Activated naive CD8-positive, alpha-beta T cell treated with anti-CD3 and anti-CD28 coated beads, Interleukin-2, amount 10 ng/mL, durations not matched to agents 7 days and 5 days (primary cell): ENCODE measurements around the gene LCMT1. TPM values are rescaled to one million over a fixed set of nuclear protein-coding genes. Genes with fewer than 3 reads are reported as not detected.

Experiments
- ATAC-seq: fragments of 150-1000 bp; cut with Tn5 transposase; one replicate; pipeline ENCODE4 v1.10.0; 2021; ENCODE audit warnings: low read depth, moderate library complexity
- POLR2A ChIA-PET: fragments of 350-600 bp; sonication (Branson Sonifier 250); formaldehyde crosslinking; loops from one replicate; lab custom pipeline; 2021; ENCODE audit warnings: antibody characterized with exemption; lab: Charles Lee
- DNase-seq: peaks from one replicate; pipeline ENCODE4 v3.0.0; 2021
- H3K27ac Mint-ChIP-seq: one replicate; pipeline ENCODE4 v1.8.0; 2022; ENCODE audit warnings: mild to moderate bottlenecking, mixed read lengths
- H3K27me3 Mint-ChIP-seq: one replicate; pipeline ENCODE4 v1.8.0; 2022; ENCODE audit warnings: mild to moderate bottlenecking, moderate library complexity, mixed read lengths
- H3K36me3 Mint-ChIP-seq: one replicate; pipeline ENCODE4 v1.8.0; 2021; ENCODE audit warnings: mild to moderate bottlenecking, mixed read lengths
- H3K4me1 Mint-ChIP-seq: one replicate; pipeline ENCODE4 v1.8.0; 2021; ENCODE audit warnings: mixed read lengths
- H3K4me3 Mint-ChIP-seq: one replicate; pipeline ENCODE4 v1.8.0; 2022; ENCODE audit warnings: mild to moderate bottlenecking, moderate library complexity, mixed read lengths
- H3K9me3 Mint-ChIP-seq: one replicate; pipeline ENCODE4 v1.8.0; 2021; ENCODE audit warnings: mixed read lengths
- total RNA-seq, 2 experiments: library from RNA; stranded (reverse); gene quantifications; one replicate each; pipeline ENCODE4 v1.2.3, GENCODE V29; 2021

The LCMT1 gene
- total RNA-seq, 2 experiments from 2014 or later: 37.7 to 42.8 TPM

- ATAC-seq: no peak
- no peak overlapping the region for H3K27ac Mint-ChIP-seq
- no peaks in the 10 kb centered on the region for H3K27me3 Mint-ChIP-seq
Observed at GRCh38 chr16:25080420-25081131, 31.0 kb upstream of the LCMT1 start.

GRCh38 chr16:25081702-25082101 lies 29.8 kb upstream of the LCMT1 start:
- POLR2A ChIA-PET: interaction anchor here (0.7 kb wide), 1 partner anchor 25 kb away, joined by 3 read pairs; no protein-coding TSS in a partner anchor
- H3K9me3 Mint-ChIP-seq: peaks cover 1% of the 10 kb centered on the region
- no peak overlapping the region for H3K4me3 Mint-ChIP-seq
- ATAC-seq: no peak
- no peak for DNase-seq
- H3K36me3 Mint-ChIP-seq: no peaks in the 10 kb centered on the region
- H3K27me3 Mint-ChIP-seq: no peaks in the 10 kb centered on the region
- H3K4me1 Mint-ChIP-seq: peaks cover 3% of the 10 kb centered on the region
- H3K27ac Mint-ChIP-seq: no peak overlapping the region

More at GRCh38 chr16:25080420-25081131, 31.0 kb upstream of the LCMT1 start:
- Mint-ChIP-seq H3K9me3 (peaks cover 1% of the 10 kb centered on the region), H3K4me1 (peaks cover 3% of the 10 kb centered on the region), H3K36me3 (no peaks in the 10 kb centered on the region), H3K4me3 (no peak overlapping the region)
- POLR2A ChIA-PET: interaction anchor here (2.5 kb wide), 1 partner anchor 14 kb away, joined by 7 read pairs; no protein-coding TSS in a partner anchor
- DNase-seq: no peak

GRCh38 chr16:25083065-25083464 lies 28.5 kb upstream of the LCMT1 start:
- H3K4me3 Mint-ChIP-seq: no peak overlapping the region
- no peak for ATAC-seq

DNA sequence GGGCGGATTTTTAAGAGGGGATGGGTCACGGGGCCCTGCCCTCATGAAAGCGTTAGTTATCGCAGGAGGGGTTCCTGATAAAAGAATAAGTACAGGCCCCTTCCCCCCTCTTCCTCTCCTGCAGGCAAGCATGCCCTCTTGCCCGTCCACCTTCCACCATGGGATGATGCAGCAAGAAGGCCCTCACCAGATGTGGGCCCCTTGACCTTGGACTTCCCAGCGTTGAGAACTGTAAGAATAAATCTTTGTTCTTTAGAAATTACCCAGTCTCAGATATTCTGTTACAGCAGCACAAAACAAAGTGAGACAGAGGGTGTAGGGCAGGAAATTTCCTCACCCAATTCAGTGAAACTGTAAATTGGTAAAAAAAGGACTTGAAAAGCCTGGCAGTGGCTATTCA lies 27.8 kb upstream of the LCMT1 start:
- POLR2A ChIA-PET: interaction anchor here (3.0 kb wide), 1 partner anchor 18 kb away, joined by 15 read pairs; no protein-coding TSS in a partner anchor
- H3K36me3 Mint-ChIP-seq: no peaks in the 10 kb centered on the region
- no peaks in the 10 kb centered on the region for H3K9me3 Mint-ChIP-seq
- no peak overlapping the region for H3K27ac Mint-ChIP-seq
- ATAC-seq (no peak), DNase-seq (no peak)
- H3K4me3 Mint-ChIP-seq: no peak overlapping the region
- no peaks in the 10 kb centered on the region for H3K27me3 Mint-ChIP-seq
- peaks cover 3% of the 10 kb centered on the region for H3K4me1 Mint-ChIP-seq

More at GRCh38 chr16:25083065-25083464, 28.5 kb upstream of the LCMT1 start:
- Mint-ChIP-seq H3K27me3 (no peaks in the 10 kb centered on the region), H3K4me1 (peaks cover 3% of the 10 kb centered on the region), H3K9me3 (no peaks in the 10 kb centered on the region), H3K27ac (no peak overlapping the region), H3K36me3 (no peaks in the 10 kb centered on the region)
- DNase-seq: no peak
- POLR2A ChIA-PET: no interaction called here

- DNase-seq (no peak), ATAC-seq (no peak)
- H3K27ac Mint-ChIP-seq: no peak overlapping the region
- no peak overlapping the region for H3K4me3 Mint-ChIP-seq
- H3K4me1 Mint-ChIP-seq: peaks cover under 1% of the 10 kb centered on the region
- no peaks in the 10 kb centered on the region for H3K9me3 Mint-ChIP-seq
- POLR2A ChIA-PET: interaction anchor here (3.0 kb wide), 1 partner anchor 19 kb away, joined by 15 read pairs; no protein-coding TSS in a partner anchor
- H3K27me3 Mint-ChIP-seq: no peaks in the 10 kb centered on the region
- H3K36me3 Mint-ChIP-seq: no peaks in the 10 kb centered on the region
Observed at GRCh38 chr16:25084797-25085196, 26.7 kb upstream of the LCMT1 start.

GRCh38 chr16:25087761-25088160 lies 23.8 kb upstream of the LCMT1 start:
- H3K27ac Mint-ChIP-seq: no peak overlapping the region
- POLR2A ChIA-PET: no interaction called here
- no peak for ATAC-seq
- no peaks in the 10 kb centered on the region for H3K4me1 Mint-ChIP-seq
- peaks cover 2% of the 10 kb centered on the region for H3K36me3 Mint-ChIP-seq
- no peak for DNase-seq
- H3K9me3 Mint-ChIP-seq: no peaks in the 10 kb centered on the region
- no peak overlapping the region for H3K4me3 Mint-ChIP-seq
- H3K27me3 Mint-ChIP-seq: no peaks in the 10 kb centered on the region

GRCh38 chr16:25089351-25089750 lies 22.2 kb upstream of the LCMT1 start:
- no peak for DNase-seq
- ATAC-seq: no peak
- Mint-ChIP-seq H3K36me3 (peaks cover 9% of the 10 kb centered on the region), H3K27me3 (no peaks in the 10 kb centered on the region), H3K9me3 (no peaks in the 10 kb centered on the region), H3K4me3 (no peak overlapping the region), H3K27ac (no peak overlapping the region), H3K4me1 (peaks cover 11% of the 10 kb centered on the region)
- POLR2A ChIA-PET: interaction anchor here (1.6 to 1.7 kb wide), 2 partner anchors 22 to 29 kb away, joined by 5 to 7 read pairs; no protein-coding TSS in a partner anchor

DNA sequence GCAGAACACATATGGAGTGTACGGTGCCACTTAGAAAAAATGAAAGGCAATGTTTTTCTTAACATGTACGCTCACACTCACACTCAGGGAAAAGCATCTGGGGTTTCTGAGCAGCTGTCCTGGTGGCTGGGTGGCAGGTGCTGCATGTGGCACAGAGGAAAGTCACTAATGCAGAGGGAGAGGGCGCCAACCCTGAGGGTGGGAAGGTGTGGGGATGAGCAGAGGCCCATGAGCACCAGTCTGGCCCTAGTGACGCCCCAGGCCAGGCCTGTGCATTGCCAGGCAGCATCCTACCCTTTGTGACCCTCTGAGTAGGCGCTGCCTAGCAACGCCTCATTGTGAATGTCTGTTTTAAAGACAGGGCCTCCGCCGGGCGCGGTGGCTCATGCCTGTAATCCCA lies 19.1 kb upstream of the LCMT1 start:
- ATAC-seq: no peak
- POLR2A ChIA-PET: interaction anchor here (1.5 kb wide), 1 partner anchor 18 kb away, joined by 3 read pairs; no protein-coding TSS in a partner anchor
- H3K27ac Mint-ChIP-seq: peak overlapping the region; percentile 17

GRCh38 chr16:25093208-25094061 lies 18.1 kb upstream of the LCMT1 start:
- H3K27me3 Mint-ChIP-seq: no peaks in the 10 kb centered on the region
- ATAC-seq (peak; percentile 72), DNase-seq (peak; percentile 37)
- peaks cover 14% of the 10 kb centered on the region for H3K4me1 Mint-ChIP-seq
- H3K4me3 Mint-ChIP-seq: peak overlapping the region; percentile 61
- peaks cover 9% of the 10 kb centered on the region for H3K36me3 Mint-ChIP-seq
- no peaks in the 10 kb centered on the region for H3K9me3 Mint-ChIP-seq
- POLR2A ChIA-PET: interaction anchor here (0.9 to 1.9 kb wide), 6 partner anchors 13 to 32 kb away, joined by 3 to 11 read pairs (median 5); partner anchors contain the start of gene LCMT1
- peak overlapping the region; percentile 83 for H3K27ac Mint-ChIP-seq

More for the DNA sequence above, 19.1 kb upstream of the LCMT1 start:
- peaks cover 9% of the 10 kb centered on the region for H3K36me3 Mint-ChIP-seq
- H3K9me3 Mint-ChIP-seq: no peaks in the 10 kb centered on the region
- no peaks in the 10 kb centered on the region for H3K27me3 Mint-ChIP-seq
- peaks cover 14% of the 10 kb centered on the region for H3K4me1 Mint-ChIP-seq
- no peak for DNase-seq
- no peak overlapping the region for H3K4me3 Mint-ChIP-seq

GRCh38 chr16:25094596-25094995 lies 16.9 kb upstream of the LCMT1 start:
- POLR2A ChIA-PET: interaction anchor here (0.9 to 1.9 kb wide), 5 partner anchors 12 to 33 kb away, joined by 3 to 11 read pairs (median 4); partner anchors contain the start of gene LCMT1
- Mint-ChIP-seq H3K27ac (no peak overlapping the region), H3K9me3 (no peaks in the 10 kb centered on the region), H3K27me3 (no peaks in the 10 kb centered on the region), H3K4me3 (no peak overlapping the region), H3K4me1 (peaks cover 15% of the 10 kb centered on the region), H3K36me3 (peaks cover 9% of the 10 kb centered on the region)
- DNase-seq (no peak), ATAC-seq (no peak)

- Mint-ChIP-seq H3K27me3 (no peaks in the 10 kb centered on the region), H3K9me3 (no peaks in the 10 kb centered on the region), H3K36me3 (peaks cover 9% of the 10 kb centered on the region), H3K4me3 (no peak overlapping the region), H3K4me1 (peaks cover 16% of the 10 kb centered on the region), H3K27ac (no peak overlapping the region)
- POLR2A ChIA-PET: no interaction called here
- DNase-seq (no peak), ATAC-seq (no peak)
Observed at GRCh38 chr16:25095636-25096035, 15.9 kb upstream of the LCMT1 start.

- POLR2A ChIA-PET: no interaction called here
Observed at GRCh38 chr16:25097276-25097975, 14.1 kb upstream of the LCMT1 start.

DNA sequence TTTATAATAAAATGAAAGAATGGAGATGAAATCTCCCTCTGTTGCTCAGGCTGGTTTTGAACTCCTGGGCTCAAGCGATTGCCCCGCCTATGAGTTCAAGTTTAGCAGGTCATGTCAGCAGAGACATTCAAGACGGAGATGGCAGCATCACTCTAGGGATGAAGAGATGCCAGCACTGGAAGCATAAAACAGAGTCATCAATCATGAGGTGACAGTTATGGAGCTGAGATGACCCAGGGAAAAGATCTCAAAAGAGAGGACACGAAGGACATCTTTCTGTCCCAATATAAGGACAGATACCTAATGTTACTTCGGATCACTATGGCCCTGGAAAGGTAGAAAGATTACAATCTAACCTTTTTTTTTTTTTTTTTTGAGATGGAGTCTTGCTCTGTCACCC lies 11.0 kb upstream of the LCMT1 start:
- no peaks in the 10 kb centered on the region for H3K27me3 Mint-ChIP-seq
- H3K4me1 Mint-ChIP-seq: peaks cover 2% of the 10 kb centered on the region
- H3K9me3 Mint-ChIP-seq: no peaks in the 10 kb centered on the region
- ATAC-seq (no peak), DNase-seq (no peak)
- POLR2A ChIA-PET: no interaction called here
- no peak overlapping the region for H3K27ac Mint-ChIP-seq
- H3K4me3 Mint-ChIP-seq: no peak overlapping the region
- H3K36me3 Mint-ChIP-seq: no peaks in the 10 kb centered on the region

More at GRCh38 chr16:25097276-25097975, 14.1 kb upstream of the LCMT1 start:
- no peak for ATAC-seq
- Mint-ChIP-seq H3K27me3 (no peaks in the 10 kb centered on the region), H3K9me3 (no peaks in the 10 kb centered on the region), H3K4me1 (peaks cover 16% of the 10 kb centered on the region), H3K27ac (no peak overlapping the region), H3K4me3 (no peak overlapping the region), H3K36me3 (peaks cover 6% of the 10 kb centered on the region)
- DNase-seq: no peak
